Mesendoderm (in vitro differentiated cells): ENCODE measurements around the gene TRIM24.

Source experiments
- DNase-seq: peaks from one replicate; pipeline ENCODE4 v3.0.0; 2013
- H2AK5ac ChIP-seq: 2 replicates; pipeline ENCODE4 v1.6.1; 2013; ENCODE audit warnings: low read length, inconsistent platforms
- H2BK120ac ChIP-seq: 2 replicates; pipeline ENCODE4 v1.6.1; 2013; ENCODE audit warnings: low read depth, mild to moderate bottlenecking, low read length, moderate library complexity, mixed read lengths
- H2BK15ac ChIP-seq: replicated peaks from 2 replicates; pipeline ENCODE4 v1.6.1; 2013; ENCODE audit warnings: low read depth, mild to moderate bottlenecking, moderate library complexity
- H2BK5ac ChIP-seq: 2 replicates; pipeline ENCODE4 v1.6.1; 2013; ENCODE audit warnings: low read length, inconsistent platforms
- H3K18ac ChIP-seq: 2 replicates; pipeline ENCODE4 v1.6.1; 2013; ENCODE audit warnings: mild to moderate bottlenecking, low read length, mixed read lengths
- H3K23ac ChIP-seq: one replicate; pipeline ENCODE4 v1.6.1; 2013; ENCODE audit warnings: low read length
- H3K27ac ChIP-seq: 2 replicates; pipeline ENCODE4 v1.5.1; 2013; ENCODE audit warnings: low read depth, mild to moderate bottlenecking, inconsistent platforms, low read length, moderate library complexity
- H3K27me3 ChIP-seq: 2 replicates; pipeline ENCODE4 v1.6.1; 2013; ENCODE audit warnings: low read length, control low read depth, mild to moderate bottlenecking, inconsistent platforms; ENCODE audit not compliant: insufficient read depth, poor library complexity
- H3K36me3 ChIP-seq: 2 replicates; pipeline ENCODE4 v1.6.1; 2013; ENCODE audit warnings: low read length, inconsistent platforms; ENCODE audit not compliant: control insufficient read depth, insufficient read depth
- H3K4ac ChIP-seq: one replicate; pipeline ENCODE4 v1.6.1; 2013; ENCODE audit warnings: low read depth, mild to moderate bottlenecking, low read length, moderate library complexity
- H3K4me1 ChIP-seq: 2 replicates; pipeline ENCODE4 v1.6.1; 2013; ENCODE audit warnings: low read depth, low read length, inconsistent platforms; ENCODE audit not compliant: control insufficient read depth
- H3K4me2 ChIP-seq: 2 replicates; pipeline ENCODE4 v1.6.1; 2013; ENCODE audit warnings: low read length
- H3K4me3 ChIP-seq: 2 replicates; pipeline ENCODE4 v1.5.1; 2013; ENCODE audit warnings: mild to moderate bottlenecking, low read length
- H3K56ac ChIP-seq: one replicate; pipeline ENCODE4 v1.6.1; 2013; ENCODE audit warnings: low read length
- H3K79me1 ChIP-seq: 2 replicates; pipeline ENCODE4 v1.6.1; 2013; ENCODE audit warnings: low read length, inconsistent platforms
- H3K79me2 ChIP-seq: 2 replicates; pipeline ENCODE4 v1.6.1; 2013; ENCODE audit warnings: mild to moderate bottlenecking, low read length; ENCODE audit not compliant: control insufficient read depth, insufficient read depth
- H3K9ac ChIP-seq: 2 replicates; pipeline ENCODE4 v1.6.1; 2013; ENCODE audit warnings: low read length, inconsistent platforms
- H4K5ac ChIP-seq: one replicate; pipeline ENCODE4 v1.6.1; 2013; ENCODE audit warnings: low read length
- H4K8ac ChIP-seq: one replicate; pipeline ENCODE4 v1.6.1; 2013; ENCODE audit warnings: low read depth, mild to moderate bottlenecking, control low read depth, low read length, moderate library complexity
- WGBS: extraction: QIAGEN DNeasy Blood & Tissue Kit; methylation state at CpG from one replicate; pipeline ENCODE4 v1.1.7; 2013; ENCODE audit warnings: low lambda C conversion rate, missing lambda C conversion rate; ENCODE audit not compliant: insufficient coverage; ENCODE audit errors: extremely low coverage; 5-methylcytosine and 5-hydroxymethylcytosine counted together

The TRIM24 gene

DNA sequence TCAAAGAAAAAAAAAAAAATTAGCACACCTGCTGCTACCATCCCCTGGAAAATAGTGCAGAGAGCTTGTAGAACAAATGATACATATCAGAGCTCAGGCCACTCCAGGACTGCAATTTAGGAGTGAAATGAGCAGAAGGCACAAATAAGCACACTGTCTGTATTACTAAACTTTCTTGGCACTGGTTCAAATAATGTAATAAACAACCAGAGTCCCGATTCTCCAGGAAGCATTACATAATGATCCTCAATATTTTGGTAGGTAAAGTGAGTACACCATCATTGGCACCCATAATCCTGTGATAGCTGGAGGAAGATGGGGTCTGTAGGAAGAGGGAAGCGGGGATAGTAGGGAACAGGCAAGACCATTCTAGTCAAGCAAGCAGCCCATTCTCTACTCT lies 166.8 kb downstream of the TRIM24 start:
- Histone ChIP-seq H3K79me1 (no peaks in the 10 kb centered on the region), H3K18ac (no peak overlapping the region), H3K4me2 (no peak overlapping the region), H3K36me3 (no peaks in the 10 kb centered on the region), H3K4ac (no peak overlapping the region), H3K4me1 (no peaks in the 10 kb centered on the region), H2BK15ac (no peak overlapping the region), H3K27ac (no peak overlapping the region), H2AK5ac (no peak overlapping the region), H4K8ac (no peak overlapping the region), H3K79me2 (no peaks in the 10 kb centered on the region), H4K5ac (no peak overlapping the region), H2BK120ac (no peak overlapping the region), H3K9ac (no peak overlapping the region), H3K23ac (no peak overlapping the region), H3K4me3 (no peak overlapping the region), H2BK5ac (no peak overlapping the region), H3K27me3 (no peaks in the 10 kb centered on the region), H3K56ac (no peak overlapping the region)
- no peak for DNase-seq
- no CpG with 5 or more reads among the region's 2 CpGs for WGBS

DNA sequence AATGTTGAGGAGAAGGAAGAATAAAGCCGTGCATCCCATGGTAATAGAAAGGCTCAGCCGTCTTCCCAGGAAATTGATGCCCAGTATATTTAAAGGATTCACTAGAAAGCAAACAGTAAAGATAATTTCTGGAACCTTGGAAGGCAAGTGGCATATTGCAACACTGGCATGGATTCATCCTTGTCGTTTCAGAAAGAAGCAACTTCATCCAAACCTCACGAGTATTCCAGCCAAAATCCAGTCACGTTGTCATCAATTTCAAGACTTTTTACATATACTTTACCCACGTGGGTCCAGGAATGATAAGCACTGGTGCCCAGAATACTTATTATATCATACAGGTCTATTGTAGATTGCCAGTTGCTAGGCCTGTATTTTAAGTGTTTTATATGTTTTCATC lies 167.3 kb downstream of the TRIM24 start:
- H2BK120ac ChIP-seq = no peak overlapping the region
- no peaks in the 10 kb centered on the region for H3K4me1 ChIP-seq
- H3K4me3 ChIP-seq = no peak overlapping the region
- H3K79me1 ChIP-seq = no peaks in the 10 kb centered on the region
- H3K56ac ChIP-seq = no peak overlapping the region
- H3K4ac ChIP-seq = no peak overlapping the region
- H3K23ac ChIP-seq = no peak overlapping the region
- H4K5ac ChIP-seq = no peak overlapping the region
- H3K9ac ChIP-seq = no peak overlapping the region
- no peaks in the 10 kb centered on the region for H3K27me3 ChIP-seq
- DNase-seq = no peak
- H3K36me3 ChIP-seq = no peaks in the 10 kb centered on the region
- no CpG with 5 or more reads among the region's 6 CpGs for WGBS
- no peak overlapping the region for H2AK5ac ChIP-seq
- H2BK5ac ChIP-seq = no peak overlapping the region
- H2BK15ac ChIP-seq = no peak overlapping the region
- no peaks in the 10 kb centered on the region for H3K79me2 ChIP-seq
- H4K8ac ChIP-seq = no peak overlapping the region
- no peak overlapping the region for H3K27ac ChIP-seq
- no peak overlapping the region for H3K18ac ChIP-seq
- H3K4me2 ChIP-seq = no peak overlapping the region

DNA sequence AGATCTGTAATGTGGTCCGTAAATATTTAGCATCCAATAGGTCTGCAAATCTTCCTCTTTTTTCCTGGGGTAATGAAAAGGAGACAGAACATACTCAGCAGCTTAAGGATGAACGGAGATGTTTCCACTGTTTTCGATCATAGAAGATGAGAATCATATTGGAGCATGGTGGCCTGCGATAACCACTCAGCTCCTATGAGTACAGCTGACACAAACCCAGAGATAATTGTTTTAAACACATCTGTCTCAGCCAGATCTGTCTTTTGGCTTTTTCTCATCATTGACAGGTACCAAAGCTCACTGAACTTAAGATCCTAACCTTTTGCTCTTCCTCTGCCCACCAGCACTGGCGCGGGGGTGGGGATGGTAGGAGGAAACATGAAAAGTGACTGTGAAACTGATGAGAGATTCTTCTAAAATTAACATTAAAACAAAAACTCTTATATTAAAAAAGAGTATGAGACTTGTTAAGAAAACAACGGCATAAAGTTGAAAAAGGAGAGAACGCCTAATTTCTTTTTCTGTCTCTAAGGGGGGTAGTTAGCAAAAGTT lies 170.1 kb downstream of the TRIM24 start:
- Histone ChIP-seq H2BK5ac (no peak overlapping the region), H4K5ac (no peak overlapping the region), H3K79me2 (no peaks in the 10 kb centered on the region), H4K8ac (no peak overlapping the region), H2AK5ac (no peak overlapping the region), H3K27ac (no peak overlapping the region), H3K9ac (no peak overlapping the region), H3K79me1 (no peaks in the 10 kb centered on the region), H3K23ac (no peak overlapping the region), H3K4ac (no peak overlapping the region), H3K27me3 (no peaks in the 10 kb centered on the region), H3K18ac (no peak overlapping the region), H3K4me2 (no peak overlapping the region), H2BK120ac (no peak overlapping the region), H2BK15ac (no peak overlapping the region), H3K56ac (no peak overlapping the region), H3K4me1 (no peaks in the 10 kb centered on the region), H3K36me3 (no peaks in the 10 kb centered on the region), H3K4me3 (no peak overlapping the region)
- no CpG with 5 or more reads among the region's 8 CpGs for WGBS
- DNase-seq = no peak

DNA sequence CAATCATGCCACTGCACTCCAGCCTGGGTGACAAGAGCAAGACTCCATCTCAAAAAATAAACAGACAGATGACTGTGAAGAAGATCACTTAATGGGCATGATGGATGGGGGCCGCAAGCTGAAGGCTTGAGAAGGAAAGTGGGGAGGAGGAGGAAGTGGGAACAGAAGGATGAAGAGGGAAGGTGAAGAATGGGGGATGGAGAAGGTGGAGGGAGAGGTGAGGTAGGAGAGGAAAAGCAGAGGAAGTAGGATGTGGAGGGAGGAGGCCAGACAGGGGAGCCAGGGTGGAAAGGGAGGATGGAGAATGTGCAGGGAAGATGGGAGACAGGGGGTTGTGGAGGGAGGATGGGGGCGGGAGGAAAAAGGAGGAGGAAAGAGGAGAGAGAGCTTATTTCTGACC lies 172.3 kb downstream of the TRIM24 start:
- Histone ChIP-seq H3K18ac (no peak overlapping the region), H4K8ac (no peak overlapping the region), H3K4me1 (no peaks in the 10 kb centered on the region), H3K4me3 (no peak overlapping the region), H3K36me3 (no peaks in the 10 kb centered on the region), H3K27me3 (no peaks in the 10 kb centered on the region), H3K23ac (no peak overlapping the region), H3K4me2 (no peak overlapping the region), H3K79me1 (no peaks in the 10 kb centered on the region), H2BK120ac (no peak overlapping the region), H4K5ac (no peak overlapping the region), H3K27ac (no peak overlapping the region), H3K4ac (no peak overlapping the region), H2AK5ac (no peak overlapping the region), H3K56ac (no peak overlapping the region), H2BK15ac (no peak overlapping the region), H3K79me2 (no peaks in the 10 kb centered on the region), H3K9ac (no peak overlapping the region), H2BK5ac (no peak overlapping the region)
- DNase-seq = no peak
- WGBS = no CpG with 5 or more reads among the region's 2 CpGs

- Histone ChIP-seq H3K4me2 (no peak overlapping the region), H3K27me3 (no peaks in the 10 kb centered on the region), H4K8ac (no peak overlapping the region), H3K4me3 (no peak overlapping the region), H2AK5ac (no peak overlapping the region), H3K36me3 (no peaks in the 10 kb centered on the region), H3K56ac (no peak overlapping the region), H3K4me1 (no peaks in the 10 kb centered on the region), H2BK120ac (no peak overlapping the region), H3K79me1 (no peaks in the 10 kb centered on the region), H4K5ac (no peak overlapping the region), H3K4ac (no peak overlapping the region), H2BK5ac (no peak overlapping the region), H3K18ac (no peak overlapping the region), H3K23ac (no peak overlapping the region), H3K79me2 (no peaks in the 10 kb centered on the region), H2BK15ac (no peak overlapping the region), H3K9ac (no peak overlapping the region), H3K27ac (no peak overlapping the region)
- WGBS = no CpG with 5 or more reads among the region's 12 CpGs
- no peak for DNase-seq
Measured at GRCh38 chr7:138632826-138633602, 173.0 kb downstream of the TRIM24 start.
